HL-60 (cell line): ENCODE measurements around the gene PANX2.

Source experiments
- DNase-seq, 2 experiments: peaks; one replicate each; pipeline ENCODE4 v3.0.0-alpha.2; 2010 to 2020; ENCODE audit warnings: low read depth in 1 of 2, low spot score in 1 of 2
- H3K27ac ChIP-seq: fragments of 250-450 bp; sonication (Bioruptor Pico); replicated peaks from 2 replicates; pipeline ENCODE4 v1.5.1; 2020; ENCODE audit warnings: mild to moderate bottlenecking, moderate library complexity
- H3K27me3 ChIP-seq: fragments of 250-450 bp; sonication (Bioruptor Pico); 2 replicates; pipeline ENCODE4 v1.5.1; 2021; ENCODE audit warnings: mild to moderate bottlenecking, moderate library complexity; ENCODE audit not compliant: insufficient read depth, poor library complexity, severe bottlenecking
- H3K4me3 ChIP-seq: replicated peaks from 2 replicates; pipeline ENCODE4 v1.5.1; 2011; ENCODE audit warnings: mild to moderate bottlenecking, control low read depth, low read length; ENCODE audit not compliant: insufficient read depth
- GABPA ChIP-seq: IDR thresholded peaks from 2 replicates; pipeline ENCODE4 v1.6.1; 2012; ENCODE audit warnings: low read depth
- POLR2AphosphoS5 ChIP-seq: IDR thresholded peaks from 2 replicates; pipeline ENCODE4 v1.6.1; 2012; ENCODE audit warnings: low read depth
- REST ChIP-seq: IDR thresholded peaks from 2 replicates; pipeline ENCODE4 v1.6.1; 2012; ENCODE audit warnings: low read depth; ENCODE audit not compliant: insufficient replicate concordance
- SPI1 ChIP-seq: IDR thresholded peaks from 2 replicates; pipeline ENCODE4 v1.6.1; 2012; ENCODE audit warnings: low read depth, mild to moderate bottlenecking, borderline replicate concordance
- TF ChIP-seq, protein P1 (sequence below): IDR thresholded peaks from one replicate; pipeline ENCODE4 v1.5.1; 2011; ENCODE audit warnings: low read length, control low read depth, inconsistent platforms; ENCODE audit not compliant: insufficient read depth

Gene PANX2

DNA sequence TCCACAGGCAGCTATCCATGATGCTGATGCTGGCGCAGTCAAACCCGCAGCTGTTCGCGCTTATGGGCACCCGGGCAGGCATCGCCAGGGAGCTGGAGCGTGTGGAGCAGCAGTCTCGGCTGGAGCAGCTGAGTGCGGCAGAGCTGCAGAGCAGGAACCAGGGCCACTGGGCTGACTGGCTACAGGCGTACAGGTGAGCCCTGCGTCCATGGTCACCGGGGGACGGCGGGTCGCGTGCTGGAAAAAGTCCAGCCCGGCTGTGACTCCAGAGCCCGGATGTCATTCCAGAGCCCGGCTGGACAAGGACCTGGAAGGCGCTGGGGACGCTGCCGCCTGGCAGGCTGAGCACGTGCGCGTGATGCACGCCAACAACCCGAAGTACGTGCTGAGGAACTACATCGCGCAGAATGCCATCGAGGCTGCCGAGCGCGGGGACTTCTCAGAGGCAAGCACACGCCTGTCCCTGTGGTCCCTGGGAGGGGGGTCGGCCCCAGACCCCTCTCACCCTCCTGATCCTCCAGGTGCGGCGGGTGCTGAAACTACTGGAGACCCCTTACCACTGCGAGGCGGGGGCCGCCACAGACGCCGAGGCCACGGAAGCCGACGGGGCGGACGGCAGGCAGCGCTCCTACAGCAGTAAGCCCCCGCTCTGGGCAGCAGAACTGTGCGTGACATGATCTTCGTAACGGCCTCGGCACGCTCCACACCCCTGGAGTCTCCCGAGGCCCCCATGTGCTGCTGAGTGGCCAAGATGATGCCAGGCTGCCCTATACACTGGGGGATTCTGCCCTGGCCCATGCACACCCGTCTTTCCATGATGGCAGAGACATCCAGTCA lies 46.4 kb downstream of the PANX2 start:
- DNase-seq, result no peak
- TF ChIP-seq POLR2AphosphoS5 (no peak), SPI1 (no peak)
- no peaks in the 10 kb centered on the region for H3K27me3 ChIP-seq
- H3K27ac ChIP-seq, result no peak overlapping the region
- no peak overlapping the region for H3K4me3 ChIP-seq

DNA sequence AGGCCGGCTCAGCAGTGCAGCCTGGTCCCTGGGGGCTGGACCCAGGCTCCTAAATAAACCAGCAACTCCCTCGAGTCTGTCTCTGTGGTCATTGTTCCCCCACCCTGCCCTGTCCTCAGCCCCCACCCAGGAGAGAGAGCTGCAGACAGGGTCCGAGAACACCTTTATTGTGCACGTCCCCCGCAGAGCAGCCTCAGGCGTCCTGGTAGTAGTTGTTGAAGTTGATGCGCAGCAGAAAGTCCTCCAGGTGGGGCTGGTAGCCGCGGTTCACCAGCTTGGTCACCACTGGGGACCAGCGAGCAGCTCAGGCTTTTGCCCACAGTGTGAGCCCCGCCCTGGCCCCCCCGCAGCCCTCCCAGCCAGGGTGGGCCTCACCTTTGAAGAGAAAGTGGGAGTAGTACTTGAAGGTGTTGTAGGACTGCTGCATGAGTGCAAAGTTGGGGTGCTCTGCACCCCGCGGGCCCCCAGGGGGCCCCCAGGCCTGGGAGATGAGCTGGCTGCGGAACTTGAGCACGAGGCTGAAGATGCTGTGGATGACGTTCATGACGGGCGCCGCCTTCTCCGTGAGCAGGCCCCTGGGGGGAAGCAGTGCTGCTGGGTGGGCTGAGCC lies 47.1 kb downstream of the PANX2 start:
- Histone ChIP-seq H3K4me3 (no peak overlapping the region), H3K27ac (no peak overlapping the region), H3K27me3 (no peaks in the 10 kb centered on the region)
- no peak for DNase-seq
- TF ChIP-seq GABPA, result no peak
- TF ChIP-seq, protein P1, sequence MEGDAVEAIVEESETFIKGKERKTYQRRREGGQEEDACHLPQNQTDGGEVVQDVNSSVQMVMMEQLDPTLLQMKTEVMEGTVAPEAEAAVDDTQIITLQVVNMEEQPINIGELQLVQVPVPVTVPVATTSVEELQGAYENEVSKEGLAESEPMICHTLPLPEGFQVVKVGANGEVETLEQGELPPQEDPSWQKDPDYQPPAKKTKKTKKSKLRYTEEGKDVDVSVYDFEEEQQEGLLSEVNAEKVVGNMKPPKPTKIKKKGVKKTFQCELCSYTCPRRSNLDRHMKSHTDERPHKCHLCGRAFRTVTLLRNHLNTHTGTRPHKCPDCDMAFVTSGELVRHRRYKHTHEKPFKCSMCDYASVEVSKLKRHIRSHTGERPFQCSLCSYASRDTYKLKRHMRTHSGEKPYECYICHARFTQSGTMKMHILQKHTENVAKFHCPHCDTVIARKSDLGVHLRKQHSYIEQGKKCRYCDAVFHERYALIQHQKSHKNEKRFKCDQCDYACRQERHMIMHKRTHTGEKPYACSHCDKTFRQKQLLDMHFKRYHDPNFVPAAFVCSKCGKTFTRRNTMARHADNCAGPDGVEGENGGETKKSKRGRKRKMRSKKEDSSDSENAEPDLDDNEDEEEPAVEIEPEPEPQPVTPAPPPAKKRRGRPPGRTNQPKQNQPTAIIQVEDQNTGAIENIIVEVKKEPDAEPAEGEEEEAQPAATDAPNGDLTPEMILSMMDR, result no peak
- TF ChIP-seq REST, result no peak
- no peak for TF ChIP-seq POLR2AphosphoS5
- no peak for TF ChIP-seq SPI1

DNA sequence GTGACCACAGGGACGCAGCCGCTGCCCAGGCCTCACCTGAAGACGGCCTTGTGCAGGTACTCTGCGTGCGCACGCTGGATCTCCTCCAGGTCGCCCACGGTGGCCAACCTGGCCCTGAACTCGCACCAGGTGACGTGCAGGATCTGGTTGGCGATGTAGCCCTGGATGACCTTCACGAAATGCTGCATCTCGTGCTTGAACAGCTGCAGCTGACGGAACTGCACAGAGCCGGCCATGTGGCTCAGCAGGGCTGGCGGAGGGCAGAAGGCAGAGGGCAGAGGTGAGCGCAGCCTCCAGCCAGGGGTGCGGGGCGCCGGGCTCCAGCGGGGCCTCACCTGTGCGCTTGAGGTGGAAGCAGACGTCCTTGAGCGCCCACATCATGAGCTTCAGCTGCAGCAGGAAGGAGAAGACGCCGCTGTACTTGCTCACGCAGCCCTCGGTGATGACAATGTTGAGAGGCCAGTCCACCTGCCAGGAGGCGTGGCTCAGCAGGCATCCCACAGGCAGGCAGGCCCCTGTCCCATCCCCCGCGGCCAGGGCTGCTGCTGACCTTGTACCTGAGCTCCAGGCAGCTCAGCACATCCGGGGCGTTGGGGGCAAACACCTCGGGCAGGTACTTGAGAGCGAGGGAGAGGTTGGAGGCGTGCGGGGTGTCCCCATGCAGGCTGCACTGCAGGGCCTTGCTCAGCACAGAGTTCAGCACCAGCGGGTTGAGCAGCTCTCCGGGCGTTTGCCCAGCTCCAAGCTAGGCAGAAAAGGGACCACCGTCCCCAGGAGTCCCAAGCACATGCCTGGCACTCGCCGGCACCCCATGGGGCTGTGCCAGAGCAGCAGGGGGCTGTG lies 47.8 kb downstream of the PANX2 start:
- Histone ChIP-seq H3K4me3 (no peak overlapping the region), H3K27me3 (no peaks in the 10 kb centered on the region), H3K27ac (no peak overlapping the region)
- TF ChIP-seq POLR2AphosphoS5 (no peak), GABPA (no peak), REST (no peak), SPI1 (no peak)
- TF ChIP-seq, protein P1, result no peak
- DNase-seq, result no peak
